Bone marrow (tissue), 2 donors: ENCODE measurements around the gene RNU1-3.
"Not testable (repeated sequence)": the region's sequence is repeated elsewhere in the genome, so short reads cannot be mapped to it uniquely, and the experiment has no call there.

Source experiments
- DNase-seq, 2 donors: peaks; one replicate each; lab custom pipeline; 2025; lab: John Stamatoyannopoulos, UW

The RNU1-3 gene

GRCh38 chr1:16636551-16637195 is 30.1 kb downstream of the RNU1-3 start:
- DNase-seq: not testable (repeated sequence)

- not testable (repeated sequence) for DNase-seq
Measured at GRCh38 chr1:16635959-16636358, 30.8 kb downstream of the RNU1-3 start.

GRCh38 chr1:16633540-16634282 is 33.0 kb downstream of the RNU1-3 start:
- DNase-seq: not testable (repeated sequence)

- not testable (repeated sequence) for DNase-seq
Measured at GRCh38 chr1:16632044-16632850, 34.5 kb downstream of the RNU1-3 start.

- no peak for DNase-seq
Measured at GRCh38 chr1:16631248-16632043, 35.3 kb downstream of the RNU1-3 start.

GRCh38 chr1:16630661-16631247 is 36.0 kb downstream of the RNU1-3 start:
- no peak for DNase-seq

- DNase-seq: not testable (repeated sequence)
Measured at GRCh38 chr1:16629916-16630530, 36.7 kb downstream of the RNU1-3 start.

- DNase-seq: no peak
Measured at GRCh38 chr1:16628361-16629111, 38.2 kb downstream of the RNU1-3 start.

GRCh38 chr1:16626409-16626983 is 40.3 kb downstream of the RNU1-3 start:
- DNase-seq: not testable (repeated sequence)

- DNase-seq: no peak
Measured at GRCh38 chr1:16625497-16626408, 41.0 kb downstream of the RNU1-3 start.

- DNase-seq: not testable (repeated sequence)
Measured at GRCh38 chr1:16623812-16624719, 42.7 kb downstream of the RNU1-3 start.

- DNase-seq: not testable (repeated sequence)
Measured at GRCh38 chr1:16623337-16623736, 43.4 kb downstream of the RNU1-3 start.

GRCh38 chr1:16621681-16622315 is 45.0 kb downstream of the RNU1-3 start:
- not testable (repeated sequence) for DNase-seq

GRCh38 chr1:16621300-16621658 is 45.5 kb downstream of the RNU1-3 start:
- no peak for DNase-seq

- DNase-seq: not testable (repeated sequence)
Measured at GRCh38 chr1:16619803-16620501, 46.8 kb downstream of the RNU1-3 start.

- DNase-seq: no peak
Measured at GRCh38 chr1:16618719-16619118, 48.0 kb downstream of the RNU1-3 start.
